PFSK-1 (cell line): Measurements from ENCODE around the gene DNTT.

Source experiments
- FOXP2 ChIP-seq: optimal IDR thresholded peaks from 2 replicates; pipeline ENCODE3; 2011; ENCODE audit warnings: borderline replicate concordance, control low read depth, inconsistent platforms; ENCODE audit not compliant: insufficient read depth; ENCODE audit errors: extremely low read length, extremely low read depth
- POLR2AphosphoS5 ChIP-seq: IDR thresholded peaks from 2 replicates; pipeline ENCODE4 v1.6.1; 2012; ENCODE audit warnings: low read depth, mild to moderate bottlenecking, control low read depth, low read length, moderate library complexity

GRCh38 chr10:96313344-96313743 lies 9.1 kb downstream of the DNTT start:
- TF ChIP-seq FOXP2: no peak
- no peak for TF ChIP-seq POLR2AphosphoS5
